WTC11 (cell line): ENCODE measurements around the gene CXCL12.

Source experiments
- CBFB ChIP-seq: sonication (generic); formaldehyde crosslinking; IDR thresholded peaks from 2 replicates; pipeline ENCODE4 v1.8.1; 2022; ENCODE audit warnings: mild to moderate bottlenecking, low read depth, missing genetic modification reagents
- GABPB1 ChIP-seq: sonication (generic); formaldehyde crosslinking; IDR thresholded peaks from 2 replicates; pipeline ENCODE4 v1.8.1; 2023; ENCODE audit warnings: mild to moderate bottlenecking, missing genetic modification reagents
- IRF2 ChIP-seq: sonication (generic); formaldehyde crosslinking; IDR thresholded peaks from 2 replicates; pipeline ENCODE4 v1.8.0; 2022; ENCODE audit warnings: low read depth, missing genetic modification reagents, borderline replicate concordance
- KAT7 ChIP-seq: sonication (generic); formaldehyde crosslinking; IDR thresholded peaks from 2 replicates; pipeline ENCODE4 v1.8.1; 2023; ENCODE audit warnings: missing genetic modification reagents, mild to moderate bottlenecking, borderline replicate concordance
- SMAD4 ChIP-seq: sonication (generic); formaldehyde crosslinking; IDR thresholded peaks from 2 replicates; pipeline ENCODE4 v1.8.0; 2022; ENCODE audit warnings: mild to moderate bottlenecking, missing genetic modification reagents
- TCF7 ChIP-seq: sonication (generic); formaldehyde crosslinking; IDR thresholded peaks from 2 replicates; pipeline ENCODE4 v1.8.0; 2022; ENCODE audit warnings: mild to moderate bottlenecking, low read depth, missing genetic modification reagents, moderate library complexity
- TEAD4 ChIP-seq: sonication (generic); formaldehyde crosslinking; IDR thresholded peaks from 2 replicates; pipeline ENCODE4 v1.8.0; 2022; ENCODE audit warnings: mild to moderate bottlenecking, missing genetic modification reagents
- ZNF138 ChIP-seq: sonication (generic); formaldehyde crosslinking; conservative IDR thresholded peaks from 2 replicates; pipeline ENCODE4 v1.8.1; 2022; ENCODE audit warnings: mild to moderate bottlenecking, moderate library complexity, missing genetic modification reagents
- TF ChIP-seq, protein P1 (sequence below): sonication (generic); formaldehyde crosslinking; IDR thresholded peaks from 2 replicates; pipeline ENCODE4 v1.8.1; 2022; ENCODE audit warnings: low read depth, mild to moderate bottlenecking, moderate library complexity, missing genetic modification reagents, borderline replicate concordance
- TF ChIP-seq, protein P2 (sequence below): fragments of 200-600 bp; IDR thresholded peaks from 2 replicates; pipeline ENCODE4 v1.8.0; 2022; ENCODE audit warnings: antibody characterized with exemption
- TF ChIP-seq, protein P3 (sequence below): sonication (generic); formaldehyde crosslinking; IDR thresholded peaks from 2 replicates; pipeline ENCODE4 v1.8.0; 2022; ENCODE audit warnings: mild to moderate bottlenecking, missing genetic modification reagents
- TF ChIP-seq, protein P4 (sequence below): fragments of 250-450 bp; sonication (Bioruptor Pico); IDR thresholded peaks from 2 replicates; pipeline ENCODE4 v1.9.0; 2021; ENCODE audit warnings: mild to moderate bottlenecking, borderline replicate concordance
- TF ChIP-seq, protein P5 (sequence below): fragments of 250-450 bp; sonication (Bioruptor Pico); IDR thresholded peaks from 2 replicates; pipeline ENCODE4 v1.8.0; 2021; ENCODE audit warnings: mild to moderate bottlenecking

DNA sequence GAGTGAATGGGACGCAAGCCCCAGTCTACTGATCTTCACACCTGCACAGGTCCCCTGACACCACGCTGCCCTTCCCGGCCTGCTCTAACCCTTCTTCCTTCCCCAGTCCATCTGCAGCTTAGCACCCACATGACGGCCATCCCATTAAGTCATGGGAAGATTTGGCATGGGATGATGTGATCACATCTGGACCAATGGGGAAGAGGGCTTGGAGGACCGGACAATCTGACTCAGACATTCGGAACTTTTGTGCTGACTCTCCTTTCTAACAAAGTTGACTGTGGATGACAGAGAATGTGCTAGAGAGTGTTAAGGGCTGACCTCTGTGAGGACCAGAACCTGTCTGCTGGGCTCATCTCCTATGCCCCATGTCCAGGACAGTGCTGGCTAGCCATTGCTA lies 15.6 kb downstream of the CXCL12 start:
- TF ChIP-seq, protein P1, sequence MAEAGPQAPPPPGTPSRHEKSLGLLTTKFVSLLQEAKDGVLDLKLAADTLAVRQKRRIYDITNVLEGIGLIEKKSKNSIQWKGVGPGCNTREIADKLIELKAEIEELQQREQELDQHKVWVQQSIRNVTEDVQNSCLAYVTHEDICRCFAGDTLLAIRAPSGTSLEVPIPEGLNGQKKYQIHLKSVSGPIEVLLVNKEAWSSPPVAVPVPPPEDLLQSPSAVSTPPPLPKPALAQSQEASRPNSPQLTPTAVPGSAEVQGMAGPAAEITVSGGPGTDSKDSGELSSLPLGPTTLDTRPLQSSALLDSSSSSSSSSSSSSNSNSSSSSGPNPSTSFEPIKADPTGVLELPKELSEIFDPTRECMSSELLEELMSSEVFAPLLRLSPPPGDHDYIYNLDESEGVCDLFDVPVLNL (CRISPR knock-in tag), result no peak
- TF ChIP-seq, protein P2, sequence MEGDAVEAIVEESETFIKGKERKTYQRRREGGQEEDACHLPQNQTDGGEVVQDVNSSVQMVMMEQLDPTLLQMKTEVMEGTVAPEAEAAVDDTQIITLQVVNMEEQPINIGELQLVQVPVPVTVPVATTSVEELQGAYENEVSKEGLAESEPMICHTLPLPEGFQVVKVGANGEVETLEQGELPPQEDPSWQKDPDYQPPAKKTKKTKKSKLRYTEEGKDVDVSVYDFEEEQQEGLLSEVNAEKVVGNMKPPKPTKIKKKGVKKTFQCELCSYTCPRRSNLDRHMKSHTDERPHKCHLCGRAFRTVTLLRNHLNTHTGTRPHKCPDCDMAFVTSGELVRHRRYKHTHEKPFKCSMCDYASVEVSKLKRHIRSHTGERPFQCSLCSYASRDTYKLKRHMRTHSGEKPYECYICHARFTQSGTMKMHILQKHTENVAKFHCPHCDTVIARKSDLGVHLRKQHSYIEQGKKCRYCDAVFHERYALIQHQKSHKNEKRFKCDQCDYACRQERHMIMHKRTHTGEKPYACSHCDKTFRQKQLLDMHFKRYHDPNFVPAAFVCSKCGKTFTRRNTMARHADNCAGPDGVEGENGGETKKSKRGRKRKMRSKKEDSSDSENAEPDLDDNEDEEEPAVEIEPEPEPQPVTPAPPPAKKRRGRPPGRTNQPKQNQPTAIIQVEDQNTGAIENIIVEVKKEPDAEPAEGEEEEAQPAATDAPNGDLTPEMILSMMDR, result no peak
- no peak for TF ChIP-seq CBFB (CRISPR knock-in tag)
- TF ChIP-seq, protein P3, sequence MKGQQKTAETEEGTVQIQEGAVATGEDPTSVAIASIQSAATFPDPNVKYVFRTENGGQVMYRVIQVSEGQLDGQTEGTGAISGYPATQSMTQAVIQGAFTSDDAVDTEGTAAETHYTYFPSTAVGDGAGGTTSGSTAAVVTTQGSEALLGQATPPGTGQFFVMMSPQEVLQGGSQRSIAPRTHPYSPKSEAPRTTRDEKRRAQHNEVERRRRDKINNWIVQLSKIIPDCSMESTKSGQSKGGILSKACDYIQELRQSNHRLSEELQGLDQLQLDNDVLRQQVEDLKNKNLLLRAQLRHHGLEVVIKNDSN (CRISPR knock-in tag), result no peak
- no peak for TF ChIP-seq IRF2 (CRISPR knock-in tag)
- no peak for TF ChIP-seq ZNF138 (CRISPR knock-in tag)
- TF ChIP-seq SMAD4 (CRISPR knock-in tag), result no peak
- no peak for TF ChIP-seq TEAD4 (CRISPR knock-in tag)
- no peak for TF ChIP-seq TCF7
- no peak for TF ChIP-seq KAT7 (CRISPR knock-in tag)
- TF ChIP-seq GABPB1 (CRISPR knock-in tag), result no peak
- TF ChIP-seq, protein P4, sequence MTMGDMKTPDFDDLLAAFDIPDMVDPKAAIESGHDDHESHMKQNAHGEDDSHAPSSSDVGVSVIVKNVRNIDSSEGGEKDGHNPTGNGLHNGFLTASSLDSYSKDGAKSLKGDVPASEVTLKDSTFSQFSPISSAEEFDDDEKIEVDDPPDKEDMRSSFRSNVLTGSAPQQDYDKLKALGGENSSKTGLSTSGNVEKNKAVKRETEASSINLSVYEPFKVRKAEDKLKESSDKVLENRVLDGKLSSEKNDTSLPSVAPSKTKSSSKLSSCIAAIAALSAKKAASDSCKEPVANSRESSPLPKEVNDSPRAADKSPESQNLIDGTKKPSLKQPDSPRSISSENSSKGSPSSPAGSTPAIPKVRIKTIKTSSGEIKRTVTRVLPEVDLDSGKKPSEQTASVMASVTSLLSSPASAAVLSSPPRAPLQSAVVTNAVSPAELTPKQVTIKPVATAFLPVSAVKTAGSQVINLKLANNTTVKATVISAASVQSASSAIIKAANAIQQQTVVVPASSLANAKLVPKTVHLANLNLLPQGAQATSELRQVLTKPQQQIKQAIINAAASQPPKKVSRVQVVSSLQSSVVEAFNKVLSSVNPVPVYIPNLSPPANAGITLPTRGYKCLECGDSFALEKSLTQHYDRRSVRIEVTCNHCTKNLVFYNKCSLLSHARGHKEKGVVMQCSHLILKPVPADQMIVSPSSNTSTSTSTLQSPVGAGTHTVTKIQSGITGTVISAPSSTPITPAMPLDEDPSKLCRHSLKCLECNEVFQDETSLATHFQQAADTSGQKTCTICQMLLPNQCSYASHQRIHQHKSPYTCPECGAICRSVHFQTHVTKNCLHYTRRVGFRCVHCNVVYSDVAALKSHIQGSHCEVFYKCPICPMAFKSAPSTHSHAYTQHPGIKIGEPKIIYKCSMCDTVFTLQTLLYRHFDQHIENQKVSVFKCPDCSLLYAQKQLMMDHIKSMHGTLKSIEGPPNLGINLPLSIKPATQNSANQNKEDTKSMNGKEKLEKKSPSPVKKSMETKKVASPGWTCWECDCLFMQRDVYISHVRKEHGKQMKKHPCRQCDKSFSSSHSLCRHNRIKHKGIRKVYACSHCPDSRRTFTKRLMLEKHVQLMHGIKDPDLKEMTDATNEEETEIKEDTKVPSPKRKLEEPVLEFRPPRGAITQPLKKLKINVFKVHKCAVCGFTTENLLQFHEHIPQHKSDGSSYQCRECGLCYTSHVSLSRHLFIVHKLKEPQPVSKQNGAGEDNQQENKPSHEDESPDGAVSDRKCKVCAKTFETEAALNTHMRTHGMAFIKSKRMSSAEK (CRISPR knock-in tag), result no peak
- TF ChIP-seq, protein P5, sequence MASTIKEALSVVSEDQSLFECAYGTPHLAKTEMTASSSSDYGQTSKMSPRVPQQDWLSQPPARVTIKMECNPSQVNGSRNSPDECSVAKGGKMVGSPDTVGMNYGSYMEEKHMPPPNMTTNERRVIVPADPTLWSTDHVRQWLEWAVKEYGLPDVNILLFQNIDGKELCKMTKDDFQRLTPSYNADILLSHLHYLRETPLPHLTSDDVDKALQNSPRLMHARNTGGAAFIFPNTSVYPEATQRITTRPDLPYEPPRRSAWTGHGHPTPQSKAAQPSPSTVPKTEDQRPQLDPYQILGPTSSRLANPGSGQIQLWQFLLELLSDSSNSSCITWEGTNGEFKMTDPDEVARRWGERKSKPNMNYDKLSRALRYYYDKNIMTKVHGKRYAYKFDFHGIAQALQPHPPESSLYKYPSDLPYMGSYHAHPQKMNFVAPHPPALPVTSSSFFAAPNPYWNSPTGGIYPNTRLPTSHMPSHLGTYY (CRISPR knock-in tag), result no peak
